Endodermal cell (in vitro differentiated cells): Measurements from ENCODE around the gene PSPC1. TPM values are rescaled to one million over a fixed set of nuclear protein-coding genes. Genes with fewer than 3 reads are reported as not detected.
"Not testable (repeated sequence)": the region's sequence is repeated elsewhere in the genome, so short reads cannot be mapped to it uniquely, and the experiment has no call there.

Experiments
- DNase-seq: peaks from one replicate; pipeline ENCODE4 v3.0.0-alpha.2; 2017
- H3K27ac ChIP-seq: 2 replicates; pipeline ENCODE4 v1.5.1; 2013; ENCODE audit warnings: mild to moderate bottlenecking, low read depth, low read length, moderate library complexity
- H3K27me3 ChIP-seq: 2 replicates; pipeline ENCODE4 v1.6.1; 2013; ENCODE audit warnings: mild to moderate bottlenecking, low read length, moderate library complexity; ENCODE audit not compliant: insufficient read depth, control insufficient read depth, poor library complexity, severe bottlenecking
- H3K36me3 ChIP-seq: 2 replicates; pipeline ENCODE4 v1.7.0; 2013; ENCODE audit warnings: mild to moderate bottlenecking, low read length, moderate library complexity; ENCODE audit not compliant: control insufficient read depth, insufficient read depth
- H3K4me1 ChIP-seq: one replicate; pipeline ENCODE4 v1.7.0; 2013; ENCODE audit warnings: low read length; ENCODE audit not compliant: control insufficient read depth, insufficient read depth
- H3K4me3 ChIP-seq: 2 replicates; pipeline ENCODE4 v1.5.1; 2013; ENCODE audit warnings: mild to moderate bottlenecking, low read length, moderate library complexity
- H3K9ac ChIP-seq: 2 replicates; pipeline ENCODE4 v1.6.1; 2013; ENCODE audit warnings: mild to moderate bottlenecking, low read length, moderate library complexity; ENCODE audit not compliant: poor library complexity, severe bottlenecking; ENCODE audit errors: extremely low read depth
- H3K9me3 ChIP-seq: 2 replicates; pipeline ENCODE4 v1.6.1; 2013; ENCODE audit warnings: mild to moderate bottlenecking, low read length, moderate library complexity; ENCODE audit not compliant: control insufficient read depth
- H3K27ac Mint-ChIP-seq: 2 replicates; pipeline ENCODE4 v1.8.0; 2020; ENCODE audit warnings: mixed read lengths
- H3K27me3 Mint-ChIP-seq: 2 replicates; pipeline ENCODE4 v1.8.0; 2021; ENCODE audit warnings: mild to moderate bottlenecking, mixed read lengths; ENCODE audit not compliant: insufficient read depth
- H3K36me3 Mint-ChIP-seq: 2 replicates; pipeline ENCODE4 v1.8.0; 2020; ENCODE audit warnings: low read depth, mixed read lengths
- H3K4me1 Mint-ChIP-seq: 2 replicates; pipeline ENCODE4 v1.8.0; 2020; ENCODE audit warnings: mixed read lengths
- H3K4me3 Mint-ChIP-seq: 2 replicates; pipeline ENCODE4 v1.8.0; 2020; ENCODE audit warnings: mild to moderate bottlenecking, moderate library complexity, mixed read lengths
- H3K9me3 Mint-ChIP-seq: 2 replicates; pipeline ENCODE4 v1.8.0; 2020; ENCODE audit warnings: mild to moderate bottlenecking, mixed read lengths
- WGBS, 2 experiments: methylation state at CpG; one replicate each; pipeline versions ENCODE4 v1.1.5 to v1.1.7; 2013; ENCODE audit warnings: missing lambda C conversion rate in 2 of 2, mixed read lengths in 1 of 2; ENCODE audit not compliant: insufficient coverage in 1 of 2, insufficient read length in 1 of 2; 5-methylcytosine and 5-hydroxymethylcytosine counted together
- total RNA-seq, 2 donors: library from RNA; stranded (reverse); fragmentation: NEBNext Ultra II Directional in 1 of 2; extraction: Animal tissue kit (Norgen Biotek cat#: 25700) in 1 of 2; gene quantifications; 2 replicates in 1 of 2; 3 replicates in 1 of 2; pipeline ENCODE4 v1.2.1, GENCODE V29; 2021
- TF ChIP-seq, protein P1 (sequence below): fragments of 200-600 bp; sonication (generic); conservative IDR thresholded peaks from 2 replicates; pipeline ENCODE4 v1.5.0; 2021; ENCODE audit warnings: antibody characterized with exemption, mild to moderate bottlenecking

Gene PSPC1
- total RNA-seq, 2 donors from 2014 or later: 61.1 to 83.9 TPM

- 0% methylated on average over 26 to 77 of the region's 77 CpGs for WGBS, 2 experiments
- peak; percentile 66 for DNase-seq
- H3K36me3 ChIP-seq: peaks cover 8% of the 10 kb centered on the region
- peaks cover 4% of the 10 kb centered on the region for H3K27me3 Mint-ChIP-seq
- H3K9me3 Mint-ChIP-seq: peaks cover 25% of the 10 kb centered on the region
- no peaks in the 10 kb centered on the region for H3K4me1 ChIP-seq
- H3K27ac ChIP-seq: peak overlapping the region; percentile 94
- H3K27me3 ChIP-seq: no peaks in the 10 kb centered on the region
- peak overlapping the region; percentile 99 for H3K9ac ChIP-seq
- peak overlapping the region; percentile 99 for H3K27ac Mint-ChIP-seq
- H3K9me3 ChIP-seq: peaks cover 12% of the 10 kb centered on the region
- peak overlapping the region; percentile 97 for H3K4me3 Mint-ChIP-seq
- H3K36me3 Mint-ChIP-seq: peaks cover 10% of the 10 kb centered on the region
- no peaks in the 10 kb centered on the region for H3K4me1 Mint-ChIP-seq
- TF ChIP-seq, protein P1, sequence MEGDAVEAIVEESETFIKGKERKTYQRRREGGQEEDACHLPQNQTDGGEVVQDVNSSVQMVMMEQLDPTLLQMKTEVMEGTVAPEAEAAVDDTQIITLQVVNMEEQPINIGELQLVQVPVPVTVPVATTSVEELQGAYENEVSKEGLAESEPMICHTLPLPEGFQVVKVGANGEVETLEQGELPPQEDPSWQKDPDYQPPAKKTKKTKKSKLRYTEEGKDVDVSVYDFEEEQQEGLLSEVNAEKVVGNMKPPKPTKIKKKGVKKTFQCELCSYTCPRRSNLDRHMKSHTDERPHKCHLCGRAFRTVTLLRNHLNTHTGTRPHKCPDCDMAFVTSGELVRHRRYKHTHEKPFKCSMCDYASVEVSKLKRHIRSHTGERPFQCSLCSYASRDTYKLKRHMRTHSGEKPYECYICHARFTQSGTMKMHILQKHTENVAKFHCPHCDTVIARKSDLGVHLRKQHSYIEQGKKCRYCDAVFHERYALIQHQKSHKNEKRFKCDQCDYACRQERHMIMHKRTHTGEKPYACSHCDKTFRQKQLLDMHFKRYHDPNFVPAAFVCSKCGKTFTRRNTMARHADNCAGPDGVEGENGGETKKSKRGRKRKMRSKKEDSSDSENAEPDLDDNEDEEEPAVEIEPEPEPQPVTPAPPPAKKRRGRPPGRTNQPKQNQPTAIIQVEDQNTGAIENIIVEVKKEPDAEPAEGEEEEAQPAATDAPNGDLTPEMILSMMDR: no peak
- H3K4me3 ChIP-seq: peak overlapping the region; percentile 86
These were observed 557 bp downstream of the PSPC1 start for GRCh38 chr13:19782049-19782726.

GRCh38 chr13:19781526-19781925 is 1.2 kb downstream of the PSPC1 start:
- Histone ChIP-seq H3K27me3 (no peaks in the 10 kb centered on the region), H3K27ac (no peak overlapping the region), H3K9me3 (peaks cover 12% of the 10 kb centered on the region), H3K4me3 (peak overlapping the region; percentile 86), H3K4me1 (no peaks in the 10 kb centered on the region), H3K9ac (peak overlapping the region; percentile 99), H3K36me3 (peaks cover 13% of the 10 kb centered on the region)
- WGBS, 2 experiments: 13 to 19% methylated on average over 4 to 6 of the region's 9 CpGs
- TF ChIP-seq, protein P1: no peak
- peak overlapping the region; percentile 99 for H3K27ac Mint-ChIP-seq
- H3K4me3 Mint-ChIP-seq: peak overlapping the region; percentile 97
- H3K27me3 Mint-ChIP-seq: peaks cover 4% of the 10 kb centered on the region
- peak; percentile 41 for DNase-seq
- peaks cover 25% of the 10 kb centered on the region for H3K9me3 Mint-ChIP-seq
- H3K4me1 Mint-ChIP-seq: no peaks in the 10 kb centered on the region
- H3K36me3 Mint-ChIP-seq: peaks cover 10% of the 10 kb centered on the region

GRCh38 chr13:19780753-19781418 is 1.9 kb downstream of the PSPC1 start:
- H3K27ac ChIP-seq, H3K27ac Mint-ChIP-seq, H3K4me1 ChIP-seq, DNase-seq, H3K4me1 Mint-ChIP-seq, H3K27me3 ChIP-seq, H3K27me3 Mint-ChIP-seq: not testable (repeated sequence)
- peak overlapping the region; percentile 86 for H3K4me3 ChIP-seq
- 91% methylated on average over 11 to 21 of the region's 22 CpGs for WGBS, 2 experiments
- Mint-ChIP-seq H3K9me3 (peaks cover 25% of the 10 kb centered on the region), H3K4me3 (peak overlapping the region; percentile 97), H3K36me3 (peaks cover 14% of the 10 kb centered on the region)
- peak overlapping the region; percentile 99 for H3K9ac ChIP-seq
- H3K36me3 ChIP-seq: peaks cover 20% of the 10 kb centered on the region
- peaks cover 12% of the 10 kb centered on the region for H3K9me3 ChIP-seq
